C1 segment of cervical spinal cord (tissue), 14 donors: ENCODE data around the gene CASR.

ENCODE experiments used
- DNase-seq, 14 donors: peaks; one replicate each; lab custom pipeline; 2025; lab: John Stamatoyannopoulos, UW

Gene CASR

DNA sequence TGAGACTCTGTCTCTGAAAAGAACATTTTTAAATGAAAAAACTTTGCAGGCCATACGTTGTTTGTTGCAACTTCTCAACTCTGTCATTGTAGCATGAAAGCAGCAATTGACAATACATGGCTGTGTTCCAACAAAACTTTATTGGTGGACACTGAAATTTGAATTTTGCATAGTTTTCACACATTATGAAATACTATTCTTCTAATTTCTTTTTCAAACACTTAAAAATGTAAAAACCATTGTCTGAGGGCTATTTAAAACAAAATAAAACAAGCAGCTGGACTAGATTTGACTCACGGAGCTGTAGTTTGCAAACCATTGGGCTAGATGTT, 123.1 kb downstream of the CASR start:
- no peak for DNase-seq

DNA sequence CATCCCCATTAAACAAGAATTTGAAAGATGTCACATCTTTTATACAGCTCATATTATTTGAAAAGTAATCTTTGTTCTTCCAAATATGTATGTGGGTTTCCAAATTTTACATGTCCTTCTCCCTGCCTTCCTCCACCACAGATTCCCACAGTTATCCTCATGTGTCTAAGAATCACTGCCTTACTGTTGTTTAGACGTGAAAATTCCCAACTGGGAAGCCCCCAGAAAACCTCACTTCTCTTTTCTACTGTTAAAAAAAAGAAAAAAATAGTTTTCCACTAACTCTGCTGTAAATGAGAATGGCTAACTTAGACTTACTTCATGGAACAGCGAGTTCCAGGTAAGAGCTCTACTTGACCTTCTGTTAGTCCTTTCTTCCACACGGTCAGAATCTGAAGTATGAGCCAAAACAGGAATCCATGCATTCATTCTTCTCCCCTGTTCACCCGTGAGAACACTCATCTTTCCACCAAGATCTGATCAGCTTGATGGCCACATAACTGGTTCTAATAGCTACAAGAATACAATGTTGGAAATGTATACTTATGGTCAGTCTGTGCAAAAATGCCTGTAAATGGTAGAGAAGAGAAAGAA, 123.7 kb downstream of the CASR start:
- no peak for DNase-seq

DNA sequence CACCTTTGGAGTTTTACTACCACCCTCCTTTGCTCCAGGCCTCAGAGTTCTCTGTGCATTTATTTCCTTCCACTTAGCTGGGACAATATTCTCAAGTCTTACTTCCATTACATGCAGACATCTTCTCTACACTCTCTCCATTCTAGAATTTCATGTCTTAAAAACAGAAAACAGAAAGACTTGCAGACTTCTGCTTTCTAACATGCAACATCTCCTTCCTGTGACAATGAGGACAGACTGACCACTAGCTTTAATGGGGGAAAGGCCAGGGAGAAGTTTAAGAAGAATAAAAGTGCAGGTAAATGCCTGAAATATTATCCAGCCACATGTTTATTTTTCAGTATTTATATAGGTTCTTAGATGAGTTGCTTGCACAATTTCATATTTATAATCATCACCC, 124.5 kb downstream of the CASR start:
- no peak for DNase-seq

DNA sequence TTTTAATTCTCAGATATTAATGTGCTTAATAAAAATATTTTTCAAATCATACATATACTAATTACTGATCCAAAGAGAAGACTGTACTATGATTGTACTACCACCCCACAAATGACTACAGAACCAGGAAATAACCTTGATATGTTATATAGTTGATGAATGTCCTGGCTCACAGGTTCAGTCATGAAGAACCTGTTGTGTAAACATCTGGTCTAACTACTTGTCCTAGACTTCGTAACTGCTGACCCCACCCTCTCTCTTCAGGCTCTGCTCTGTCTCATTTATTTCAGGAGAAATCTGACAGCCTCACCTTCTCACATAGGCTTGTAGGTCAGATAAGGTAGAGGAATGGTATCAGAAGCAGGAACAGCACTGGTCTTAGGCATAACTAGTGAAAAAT, 126.9 kb downstream of the CASR start:
- no peak for DNase-seq

DNA sequence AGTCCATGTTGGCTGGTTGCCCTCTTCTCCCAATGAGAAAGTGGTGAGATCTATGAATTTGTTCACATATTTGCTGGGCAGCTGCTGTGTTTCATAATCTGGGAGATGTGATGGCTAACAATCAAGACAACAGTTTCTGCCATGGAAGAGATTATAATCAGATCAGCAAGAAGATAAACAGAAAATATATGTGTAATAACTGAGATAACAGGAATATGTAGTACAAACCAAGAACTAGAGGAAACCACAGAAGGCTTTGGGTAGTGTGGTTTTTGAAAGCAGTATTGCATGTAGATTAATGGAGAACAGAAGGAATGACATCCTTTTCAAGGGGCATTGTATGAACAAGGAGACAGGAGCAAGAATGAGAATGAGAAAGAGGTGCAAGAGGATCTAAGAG, 129.4 kb downstream of the CASR start:
- no peak for DNase-seq

DNA sequence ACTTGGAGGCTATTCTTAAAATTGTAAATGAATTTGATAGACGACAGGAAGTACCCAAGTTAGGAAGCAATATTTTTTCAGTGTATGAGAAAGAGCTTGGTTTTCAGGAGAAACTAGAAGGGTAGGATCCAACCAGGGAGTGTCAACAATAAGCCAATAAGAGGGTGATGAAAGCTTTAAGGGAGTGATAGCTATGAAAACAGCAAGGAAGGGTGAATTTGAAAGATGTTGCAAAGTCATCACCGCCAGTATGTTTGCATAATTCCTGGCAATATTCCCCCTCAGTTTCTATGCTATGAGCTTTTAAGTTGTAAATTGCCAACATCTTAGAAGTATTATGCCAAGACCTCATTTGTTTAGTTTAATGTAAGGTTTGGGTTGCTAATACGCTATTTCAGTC, 129.8 kb downstream of the CASR start:
- DNase-seq: no peak

DNA sequence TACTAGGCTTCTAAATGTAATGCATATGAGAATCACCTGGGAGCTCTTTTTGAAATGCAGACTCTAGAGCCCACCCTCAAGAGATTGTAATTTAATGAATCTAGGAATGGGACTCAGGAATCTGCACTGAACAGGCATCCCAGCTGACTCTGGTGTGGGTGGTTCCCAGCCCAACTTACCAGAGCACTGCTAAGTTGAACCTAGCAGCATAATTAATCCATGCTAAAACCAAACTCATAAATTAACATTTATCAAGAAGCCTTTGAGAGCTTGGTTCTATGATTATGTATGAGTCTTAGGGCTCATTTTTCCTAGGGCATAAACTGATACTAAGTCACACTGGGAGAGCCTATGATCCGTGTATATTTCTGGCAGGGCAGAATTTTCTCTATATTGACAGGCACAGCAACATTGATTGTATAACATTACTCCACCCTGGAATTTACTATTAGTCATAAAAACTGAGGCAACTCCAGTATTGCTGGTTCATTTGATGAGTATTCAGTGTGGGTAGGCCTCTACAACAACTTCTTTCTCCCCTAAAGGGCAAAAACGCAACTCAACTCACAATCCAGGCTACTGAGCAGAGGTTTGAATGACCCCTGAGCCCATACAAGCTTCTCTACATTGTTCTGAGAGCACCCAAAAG, 130.9 kb downstream of the CASR start:
- DNase-seq: no peak

DNA sequence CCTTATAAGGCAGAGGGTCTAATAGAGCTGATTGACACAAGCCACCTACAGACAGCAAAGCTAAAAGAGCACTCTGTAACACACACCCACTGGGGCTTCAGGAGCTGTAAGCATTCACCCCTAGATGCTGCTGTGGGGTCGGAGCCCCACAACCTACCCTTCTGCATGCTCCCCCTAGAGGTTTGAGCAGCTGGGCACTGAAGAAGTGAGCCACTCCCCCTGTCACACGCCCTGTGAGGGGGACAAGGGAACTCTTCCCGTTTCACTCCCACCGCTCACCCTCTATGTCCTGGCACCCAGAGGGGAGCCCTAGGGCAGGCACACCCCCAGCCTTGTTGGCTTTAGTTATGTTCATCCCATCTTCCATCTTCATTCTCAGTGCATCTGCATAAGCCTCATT, 132.2 kb downstream of the CASR start:
- no peak for DNase-seq

DNA sequence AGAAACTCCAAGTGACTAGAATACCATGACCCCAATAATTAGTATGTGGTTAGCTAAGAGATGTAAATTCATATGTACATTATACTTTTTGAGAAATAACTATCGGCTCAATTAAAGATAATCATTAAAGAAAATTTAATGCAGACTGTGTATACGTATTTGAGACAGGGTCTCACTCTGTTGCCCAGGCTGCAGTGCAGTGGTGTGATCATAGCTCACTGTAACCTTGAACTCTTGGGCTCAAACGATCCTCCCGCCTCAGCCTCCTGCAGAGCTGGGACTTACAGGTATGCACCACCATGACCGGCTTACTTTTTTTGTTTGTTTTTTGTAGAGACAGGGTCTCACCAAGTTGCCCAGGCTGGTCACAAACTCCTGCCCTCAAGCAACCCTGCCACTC, 132.9 kb downstream of the CASR start:
- no peak for DNase-seq

DNA sequence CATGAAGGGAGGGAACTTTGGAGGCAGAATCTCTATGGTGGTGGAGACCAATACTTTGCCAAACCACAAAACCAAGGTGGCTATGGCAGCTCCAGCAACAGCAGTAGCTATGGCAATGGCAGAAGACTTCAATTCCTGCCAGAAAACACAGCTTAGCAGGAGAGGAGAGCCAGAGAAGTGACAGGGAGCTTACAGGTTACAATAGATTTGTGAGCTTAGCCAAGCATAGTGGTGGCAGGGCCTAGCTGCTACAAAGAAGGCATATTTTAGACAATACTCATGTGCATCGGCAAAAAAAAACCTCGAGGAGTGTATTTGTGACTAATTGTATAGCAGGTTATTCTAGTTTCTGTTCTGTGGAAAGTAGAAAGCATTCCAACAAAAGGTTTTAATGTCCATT, 135.2 kb downstream of the CASR start:
- no peak for DNase-seq

DNA sequence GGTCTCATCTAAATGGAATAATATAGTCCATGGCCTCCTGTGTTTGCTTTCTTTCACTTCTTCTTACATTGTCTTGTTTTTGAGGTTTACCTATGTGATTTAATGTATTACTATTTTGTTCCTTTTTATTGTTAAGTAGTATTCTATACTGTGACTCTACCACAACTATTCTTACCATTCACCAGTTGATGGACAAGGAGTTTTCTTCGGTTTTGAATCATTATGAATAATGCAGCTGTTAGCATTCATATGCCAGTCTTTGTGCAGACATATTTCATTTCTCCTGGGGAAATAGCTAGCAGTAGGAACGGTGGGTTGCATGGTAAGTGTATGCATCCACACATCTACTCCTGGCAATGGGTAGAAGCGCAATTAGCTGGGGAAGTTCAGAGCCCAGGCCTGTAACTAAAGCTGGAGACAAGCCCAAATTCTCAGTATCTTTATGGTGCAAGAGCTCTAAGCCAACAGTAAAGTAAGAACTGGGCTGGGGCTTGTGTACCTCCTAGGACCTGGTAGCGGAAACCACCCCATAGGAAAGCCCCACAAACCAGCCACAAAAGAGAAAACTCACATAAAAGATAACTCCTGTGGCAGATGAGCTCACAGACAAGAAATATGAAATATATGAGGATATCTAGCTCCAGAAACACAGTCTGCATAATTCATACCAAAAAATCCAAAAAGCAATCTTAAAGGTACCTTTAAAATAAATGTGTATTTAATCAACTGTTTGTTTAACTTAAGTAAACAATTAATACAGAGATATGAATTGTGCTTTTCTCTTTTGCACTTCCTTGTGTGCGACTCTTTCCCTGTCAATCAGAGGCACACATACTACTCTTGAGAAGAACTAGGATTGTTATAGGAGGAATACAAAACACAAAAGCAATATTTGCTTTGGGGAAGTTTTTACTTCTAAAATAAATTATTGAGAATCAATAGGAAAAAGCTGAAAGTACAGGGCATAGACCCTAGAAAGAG, 138.9 kb downstream of the CASR start:
- no peak for DNase-seq

DNA sequence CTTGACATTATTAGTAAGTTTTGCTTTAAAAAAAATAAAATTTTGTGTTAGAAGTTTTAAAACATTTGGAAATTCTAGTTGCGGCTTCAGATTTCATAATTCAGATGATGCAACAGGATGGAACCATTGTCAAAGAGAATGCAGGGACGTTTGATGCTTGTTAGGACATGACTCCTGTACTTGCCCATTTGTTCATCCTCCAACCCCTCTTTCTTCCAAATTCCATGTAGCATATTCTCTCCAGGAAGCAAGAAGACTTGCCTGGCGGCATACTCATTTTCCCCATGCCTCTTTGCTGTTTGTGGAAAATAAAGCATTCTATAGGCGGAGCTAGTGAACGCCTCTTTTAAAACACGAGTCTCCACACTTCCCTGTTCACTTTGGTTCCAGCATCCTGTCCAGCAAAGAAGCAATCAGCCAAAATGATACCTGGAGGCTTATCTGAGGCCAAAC, 141.4 kb downstream of the CASR start, which contains the start of gene CSTA:
Gene CSTA (plus strand): TSS at position 378 of the 453 bp plus-strand sequence. CDS start 45 bp downstream, at position 423.
- no peak for DNase-seq

DNA sequence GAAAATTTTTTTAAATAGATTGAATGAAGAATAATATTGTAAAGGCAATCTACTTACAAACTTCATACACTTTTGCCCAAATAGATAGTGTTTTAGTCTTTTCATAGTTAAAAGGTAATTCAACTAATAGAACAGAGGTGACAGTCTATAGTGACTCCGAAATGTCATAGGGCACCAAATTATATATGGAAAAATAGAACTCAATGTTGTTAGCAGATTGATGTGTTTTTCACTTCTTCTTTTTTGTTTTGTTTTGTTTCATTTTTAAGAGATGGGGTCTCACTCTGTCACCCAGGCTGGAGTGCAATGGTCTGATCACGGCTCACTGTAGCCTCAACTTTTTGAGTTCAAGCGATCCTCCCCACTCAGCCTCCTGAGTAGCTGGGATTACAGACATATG, 142.3 kb downstream of the CASR start:
- DNase-seq: no peak

DNA sequence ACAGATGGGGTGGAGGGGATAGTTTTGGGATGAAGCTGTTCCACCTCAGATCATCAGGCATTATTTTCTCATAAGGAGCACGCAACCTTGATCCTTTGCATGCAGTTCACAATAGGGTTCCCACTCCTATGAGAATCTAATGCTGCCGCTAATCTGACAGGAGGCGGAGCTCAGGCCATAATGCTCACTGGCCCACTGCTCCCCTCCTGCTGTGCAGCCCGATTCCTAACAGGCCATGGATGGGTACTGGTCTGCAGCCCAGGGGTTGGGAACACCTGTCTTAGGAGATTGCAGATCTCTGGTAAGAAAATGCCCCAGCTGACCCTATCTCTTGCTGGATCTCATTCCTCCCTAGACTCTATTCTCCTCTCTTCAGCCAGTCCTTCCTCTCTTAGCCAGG, 148.4 kb downstream of the CASR start:
- no peak for DNase-seq

DNA sequence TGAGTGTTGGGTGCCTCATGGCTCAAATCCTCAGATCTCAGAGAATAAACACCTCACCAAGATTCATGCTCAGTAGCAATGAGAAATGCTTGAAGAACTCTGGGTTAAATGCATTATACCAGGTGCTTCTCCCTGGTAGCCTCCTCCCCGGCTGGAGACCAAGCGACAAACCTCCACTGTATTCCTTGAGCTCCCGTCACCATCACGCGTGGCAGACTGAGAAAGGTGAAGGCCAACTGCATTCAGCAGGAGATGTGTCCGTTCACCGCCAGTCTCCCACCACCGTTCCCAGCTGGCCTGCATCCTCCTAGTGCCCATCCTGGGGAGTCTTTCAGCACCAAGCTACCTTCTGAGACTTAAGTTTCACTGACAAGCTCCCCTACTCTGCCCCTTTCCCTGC, 149.1 kb downstream of the CASR start:
- no peak for DNase-seq
